ENCODE data around the gene GP5.

The GP5 gene

GRCh38 chr3:194396859-194397756 lies 2.0 kb downstream of the GP5 start:
- no peak for DNase-seq

- DNase-seq: no peak
These were observed 2.6 kb downstream of the GP5 start for GRCh38 chr3:194396539-194396858.

- DNase-seq: no peak
These were observed 3.1 kb downstream of the GP5 start for GRCh38 chr3:194395778-194396538.

- DNase-seq: no peak
These were observed 3.9 kb downstream of the GP5 start for GRCh38 chr3:194395212-194395611.

GRCh38 chr3:194392576-194392975 lies 6.5 kb downstream of the GP5 start:
- no peak for DNase-seq

- no peak for DNase-seq
These were observed 8.2 kb downstream of the GP5 start for GRCh38 chr3:194390835-194391234.

GRCh38 chr3:194389269-194389668 lies 9.8 kb downstream of the GP5 start:
- no peak for DNase-seq

- DNase-seq: no peak
These were observed 11.1 kb downstream of the GP5 start for GRCh38 chr3:194387926-194388418.

GRCh38 chr3:194387276-194387675 lies 11.8 kb downstream of the GP5 start:
- DNase-seq: no peak

GRCh38 chr3:194386648-194387047 lies 12.4 kb downstream of the GP5 start:
- DNase-seq: no peak

- DNase-seq: no peak
These were observed 13.0 kb downstream of the GP5 start for GRCh38 chr3:194386066-194386465.

GRCh38 chr3:194384569-194385001 lies 14.5 kb downstream of the GP5 start:
- no peak for DNase-seq

GRCh38 chr3:194384156-194384555 lies 14.9 kb downstream of the GP5 start:
- DNase-seq: no peak

GRCh38 chr3:194383276-194383940 lies 15.7 kb downstream of the GP5 start:
- no peak for DNase-seq

- no peak for DNase-seq
These were observed 16.2 kb downstream of the GP5 start for GRCh38 chr3:194382892-194383223.

GRCh38 chr3:194382196-194382891 lies 16.7 kb downstream of the GP5 start:
- DNase-seq: no peak

- DNase-seq: peak in 3 of 14 donors; percentile 6 to 11 (median 7)
These were observed 17.6 kb downstream of the GP5 start for GRCh38 chr3:194381460-194381875.

GRCh38 chr3:194380326-194380725 lies 18.7 kb downstream of the GP5 start:
- no peak for DNase-seq

GRCh38 chr3:194379651-194380050 lies 19.4 kb downstream of the GP5 start:
- DNase-seq: no peak

GRCh38 chr3:194379231-194379630 lies 19.8 kb downstream of the GP5 start:
- no peak for DNase-seq

- DNase-seq: no peak
These were observed 21.4 kb downstream of the GP5 start for GRCh38 chr3:194377708-194378107.

GRCh38 chr3:194376241-194376560 lies 22.9 kb downstream of the GP5 start:
- DNase-seq: no peak
